HG03025 (cell line): ENCODE results near the gene TBC1D25.

Source experiments
- ATAC-seq: cut with Tn5 transposase; IDR thresholded peaks from one replicate; pipeline ENCODE4 v1.9.1; 2021; ENCODE audit warnings: mild to moderate bottlenecking, moderate library complexity; ENCODE audit not compliant: unreplicated experiment, low FRiP score

Gene TBC1D25

GRCh38 chrX:48559636-48560035 lies 20.1 kb downstream of the TBC1D25 start:
- ATAC-seq: no peak

GRCh38 chrX:48560056-48560455 lies 20.5 kb downstream of the TBC1D25 start:
- ATAC-seq: no peak

- ATAC-seq: no peak
These were observed 21.2 kb downstream of the TBC1D25 start for GRCh38 chrX:48560681-48561080.

GRCh38 chrX:48569958-48570357 lies 30.4 kb downstream of the TBC1D25 start:
- no peak for ATAC-seq

- no peak for ATAC-seq
These were observed 34.3 kb downstream of the TBC1D25 start for GRCh38 chrX:48573690-48574269.

GRCh38 chrX:48574270-48575266 lies 35.1 kb downstream of the TBC1D25 start, which contains the start of gene RBM3:
Gene RBM3 (plus strand): TSS chrX:48574484. CDS start chrX:48575181, 697 bp downstream.
- ATAC-seq: peak; percentile 78

- ATAC-seq: no peak
These were observed 36.1 kb downstream of the TBC1D25 start for GRCh38 chrX:48575642-48576041.

GRCh38 chrX:48576108-48576507 lies 36.6 kb downstream of the TBC1D25 start:
- no peak for ATAC-seq

- ATAC-seq: no peak
These were observed 39.2 kb downstream of the TBC1D25 start for GRCh38 chrX:48578661-48579128.

GRCh38 chrX:48579259-48579658 lies 39.7 kb downstream of the TBC1D25 start:
- ATAC-seq: no peak

- no peak for ATAC-seq
These were observed 41.1 kb downstream of the TBC1D25 start for GRCh38 chrX:48580662-48581061.

- no peak for ATAC-seq
These were observed 45.2 kb downstream of the TBC1D25 start for GRCh38 chrX:48584698-48585097.

- ATAC-seq: no peak
These were observed 50.1 kb downstream of the TBC1D25 start for GRCh38 chrX:48589482-48590162.

GRCh38 chrX:48590203-48591103 lies 50.9 kb downstream of the TBC1D25 start:
- ATAC-seq: no peak

GRCh38 chrX:48591255-48591791 lies 51.8 kb downstream of the TBC1D25 start:
- ATAC-seq: no peak

- no peak for ATAC-seq
These were observed 53.5 kb downstream of the TBC1D25 start for GRCh38 chrX:48592971-48593370.

GRCh38 chrX:48595929-48596328 lies 56.4 kb downstream of the TBC1D25 start:
- no peak for ATAC-seq

- peak; percentile 59 for ATAC-seq
These were observed 58.1 kb downstream of the TBC1D25 start, which contains the start of gene WDR13 for GRCh38 chrX:48597353-48598264. Gene WDR13 (plus strand): TSS chrX:48597492. CDS start chrX:48597997, 505 bp downstream.
